Measurements from ENCODE around the gene GRAMD1C.

Gene GRAMD1C

GRCh38 chr3:113954091-113954685, 115.6 kb downstream of the GRAMD1C start:
- DNase-seq, result no peak

GRCh38 chr3:113963879-113964278, 125.3 kb downstream of the GRAMD1C start:
- no peak for DNase-seq

- DNase-seq, result no peak
Measured at GRCh38 chr3:113966172-113966571, 127.6 kb downstream of the GRAMD1C start.

- no peak for DNase-seq
Measured at GRCh38 chr3:113968986-113969385, 130.4 kb downstream of the GRAMD1C start.

GRCh38 chr3:113977822-113978221, 139.2 kb downstream of the GRAMD1C start:
- DNase-seq, result no peak

GRCh38 chr3:113979916-113980315, 141.3 kb downstream of the GRAMD1C start:
- DNase-seq, result no peak

GRCh38 chr3:113981803-113982202, 143.2 kb downstream of the GRAMD1C start:
- DNase-seq, result no peak

GRCh38 chr3:113983544-113983943, 145.0 kb downstream of the GRAMD1C start:
- DNase-seq, result no peak

GRCh38 chr3:113985541-113985940, 147.0 kb downstream of the GRAMD1C start:
- DNase-seq, result no peak
